Gastroesophageal sphincter (tissue), 4 donors: Measurements from ENCODE around the gene CISD3. TPM values are rescaled to one million over a fixed set of nuclear protein-coding genes. Genes with fewer than 3 reads are reported as not detected.

ENCODE experiments used
- ATAC-seq: fragments of 150-250 bp; one replicate; pipeline ENCODE4 v1.9.1; 2016; ENCODE audit warnings: mild to moderate bottlenecking, moderate library complexity
- H3K27ac ChIP-seq, 4 donors: fragments of 200-600 bp; sonication (generic) in 3 of 4; 1 replicate in 3 of 4; 2 replicates in 1 of 4; pipeline ENCODE4 v1.5.1; 2016 to 2019
- H3K27me3 ChIP-seq: fragments of 200-600 bp; sonication (generic); one replicate; pipeline ENCODE4 v1.5.1; 2019
- H3K36me3 ChIP-seq, 2 donors: fragments of 200-600 bp; sonication (generic); one replicate each; pipeline ENCODE4 v1.5.1; 2019; ENCODE audit warnings: control low read depth in 1 of 2
- H3K4me1 ChIP-seq, 3 donors: fragments of 200-600 bp; sonication (generic); 1 replicate in 2 of 3; 2 replicates in 1 of 3; pipeline ENCODE4 v1.5.1; 2016 to 2019; ENCODE audit warnings: control low read depth in 2 of 3
- H3K4me3 ChIP-seq, 2 donors: fragments of 200-600 bp; sonication (generic); one replicate each; pipeline ENCODE4 v1.5.1; 2019; ENCODE audit warnings: mild to moderate bottlenecking in 1 of 2, moderate library complexity in 1 of 2
- H3K9me3 ChIP-seq, 3 donors: fragments of 200-600 bp; sonication (generic); one replicate each; pipeline ENCODE4 v1.5.1; 2017 to 2019; ENCODE audit warnings: control low read depth in 2 of 3
- CTCF ChIP-seq, 4 experiments: fragments of 200-600 bp in 2 of 4; fragments of 450-650 bp in 2 of 4; sonication (generic) in 1 of 4; IDR thresholded peaks; one replicate each; pipeline ENCODE4 v1.5.1; 2017 to 2019; ENCODE audit warnings: antibody characterized with exemption in 4 of 4, mild to moderate bottlenecking in 2 of 4, moderate library complexity in 2 of 4
- EP300 ChIP-seq: sonication (generic); formaldehyde crosslinking; IDR thresholded peaks from one replicate; pipeline ENCODE4 v1.6.1; 2017; ENCODE audit warnings: antibody characterized with exemption, mild to moderate bottlenecking
- POLR2A ChIP-seq, 2 donors: fragments of 450-650 bp; IDR thresholded peaks; one replicate each; pipeline ENCODE4 v1.6.1; 2017; ENCODE audit warnings: antibody characterized with exemption in 2 of 2, mild to moderate bottlenecking in 2 of 2, moderate library complexity in 1 of 2
- POLR2AphosphoS5 ChIP-seq: sonication (generic); formaldehyde crosslinking; IDR thresholded peaks from one replicate; pipeline ENCODE4 v1.6.1; 2017; ENCODE audit warnings: antibody characterized with exemption
- WGBS, 2 donors: methylation state at CpG; one replicate each; pipeline ENCODE4 v1.1.5; 2018; ENCODE audit warnings: low coverage in 1 of 2; 5-methylcytosine and 5-hydroxymethylcytosine counted together
- total RNA-seq, 4 donors: library from RNA; depleted of rRNA; stranded (reverse); fragments of >200 nt; gene quantifications; one replicate each; pipeline ENCODE4 v1.1.0, GENCODE V29; 2016

Gene CISD3
- total RNA-seq, 4 donors from 2014 or later: 8.5 to 14.9 (median 11.1) TPM

GRCh38 chr17:38704606-38705522, 25.3 kb upstream of the CISD3 start, which contains the start of gene MLLT6:
Gene MLLT6, plus strand, starts transcription at chr17:38705273. Its CDS starts 360 bp downstream, at chr17:38705633.
- Histone ChIP-seq H3K9me3 (no peaks in the 10 kb centered on the region), H3K27ac (peak within 1 kb of the TSS; percentile 85 to 97 (median 96)), H3K36me3 (peaks cover 0 to 26% of the 10 kb centered on the region in 2 donors), H3K4me1 (peaks cover 0 to 71% (median 14%) of the 10 kb centered on the region in 3 donors), H3K4me3 (peak within 1 kb of the TSS; percentile 75 to 94), H3K27me3 (no peaks in the 10 kb centered on the region)
- peak; percentile 71 for ATAC-seq
- peak; percentile 24 to 34 for TF ChIP-seq POLR2A (IDR thresholded peaks at IDR 0.05)
- TF ChIP-seq POLR2AphosphoS5: peak; percentile 45
- TF ChIP-seq EP300: no peak
- TF ChIP-seq CTCF (IDR thresholded peaks at IDR 0.05): no peak
- WGBS, 2 donors: 0 to 4% methylated on average over 5 to 19 of the region's 100 CpGs

GRCh38 chr17:38705523-38705802, 24.7 kb upstream of the CISD3 start:
- no CpG with 5 or more reads among the region's 32 CpGs for WGBS, 2 donors
- Histone ChIP-seq H3K4me1 (peaks cover 0 to 77% (median 14%) of the 10 kb centered on the region in 3 donors), H3K9me3 (no peaks in the 10 kb centered on the region), H3K27me3 (no peaks in the 10 kb centered on the region), H3K27ac (peak overlapping the region; percentile 85 to 97 (median 94)), H3K4me3 (peak overlapping the region; percentile 75 to 94), H3K36me3 (peaks cover 0 to 32% of the 10 kb centered on the region in 2 donors)
- no peak for ATAC-seq
- TF ChIP-seq POLR2AphosphoS5 (no peak), POLR2A (IDR thresholded peaks at IDR 0.05) (no peak), EP300 (no peak), CTCF (IDR thresholded peaks at IDR 0.05) (no peak)

GRCh38 chr17:38705803-38706504, 24.2 kb upstream of the CISD3 start:
- Histone ChIP-seq H3K27ac (peak overlapping the region; percentile 85 to 97 (median 94)), H3K36me3 (peaks cover 0 to 37% of the 10 kb centered on the region in 2 donors), H3K9me3 (no peaks in the 10 kb centered on the region), H3K27me3 (no peaks in the 10 kb centered on the region), H3K4me1 (peaks cover 0 to 78% (median 14%) of the 10 kb centered on the region in 3 donors), H3K4me3 (peak overlapping the region; percentile 75 to 94)
- WGBS, 2 donors: 0% methylated on average over 12 of the region's 38 CpGs
- TF ChIP-seq POLR2AphosphoS5 (no peak), EP300 (no peak), POLR2A (IDR thresholded peaks at IDR 0.05) (no peak)
- ATAC-seq: no peak

GRCh38 chr17:38706505-38707216, 23.5 kb upstream of the CISD3 start:
- TF ChIP-seq EP300: no peak
- no peak for TF ChIP-seq POLR2AphosphoS5
- TF ChIP-seq POLR2A (IDR thresholded peaks at IDR 0.05): no peak
- WGBS, 2 donors: 7 to 12% methylated on average over 10 to 13 of the region's 20 CpGs
- H3K27ac ChIP-seq: peak overlapping the region in 3 of 4 donors; percentile 85 to 97 (median 96)
- H3K4me3 ChIP-seq: peak overlapping the region; percentile 75 to 94
- no peaks in the 10 kb centered on the region for H3K9me3 ChIP-seq
- no peak for ATAC-seq
- H3K27me3 ChIP-seq: no peaks in the 10 kb centered on the region
- H3K36me3 ChIP-seq: peaks cover 0 to 44% of the 10 kb centered on the region in 2 donors
- peaks cover 0 to 71% (median 12%) of the 10 kb centered on the region in 3 donors for H3K4me1 ChIP-seq

- peaks cover 0 to 56% of the 10 kb centered on the region in 2 donors for H3K36me3 ChIP-seq
- no peak for ATAC-seq
- 46 to 71% methylated on average over 2 to 16 of the region's 21 CpGs for WGBS, 2 donors
These were observed 22.3 kb upstream of the CISD3 start for GRCh38 chr17:38707678-38708351.

More at GRCh38 chr17:38707678-38708351, 22.3 kb upstream of the CISD3 start:
- H3K9me3 ChIP-seq: no peaks in the 10 kb centered on the region
- no peaks in the 10 kb centered on the region for H3K27me3 ChIP-seq
- TF ChIP-seq EP300 (no peak), POLR2AphosphoS5 (no peak), POLR2A (IDR thresholded peaks at IDR 0.05) (no peak), CTCF (IDR thresholded peaks at IDR 0.05) (no peak)
- peaks cover 0 to 64% (median 12%) of the 10 kb centered on the region in 3 donors for H3K4me1 ChIP-seq
- H3K4me3 ChIP-seq: no peak overlapping the region
- peak overlapping the region in 1 of 4 donors; percentile 97 for H3K27ac ChIP-seq
